Lower lobe of right lung (tissue), 2 donors: ENCODE measurements around the gene MBD5. TPM values are rescaled to one million over a fixed set of nuclear protein-coding genes. Genes with fewer than 3 reads are reported as not detected.

ENCODE experiments used
- ATAC-seq, 2 donors: fragments of 200-7000 bp; cut with Tn5 transposase; one replicate each; pipeline ENCODE4 v1.9.1; 2020 to 2022; ENCODE audit warnings: mild to moderate bottlenecking in 2 of 2, moderate library complexity in 2 of 2
- DNase-seq: peaks from one replicate; pipeline ENCODE4 v3.0.0-alpha.2; 2020
- H3K27ac ChIP-seq: fragments of 200-600 bp; one replicate; pipeline ENCODE4 v1.8.0; 2022
- H3K27me3 ChIP-seq: fragments of 200-600 bp; one replicate; pipeline ENCODE4 v1.8.0; 2022; ENCODE audit warnings: low read depth
- H3K36me3 ChIP-seq: fragments of 200-600 bp; one replicate; pipeline ENCODE4 v1.8.0; 2022; ENCODE audit warnings: mild to moderate bottlenecking
- H3K4me1 ChIP-seq: fragments of 200-600 bp; one replicate; pipeline ENCODE4 v1.8.0; 2022
- H3K4me3 ChIP-seq: fragments of 200-600 bp; one replicate; pipeline ENCODE4 v1.8.0; 2022; ENCODE audit warnings: mild to moderate bottlenecking
- H3K9me3 ChIP-seq: fragments of 200-600 bp; one replicate; pipeline ENCODE4 v1.8.0; 2022
- intact Hi-C: fragments of 100-400 bp; cut with DNase I; formaldehyde crosslinking; loops from one replicate; pipeline ENCODE4 v1.11.0; 2022
- total RNA-seq: library from RNA; stranded (reverse); fragmentation: NEBNext Ultra II Directional; extraction: Animal tissue kit (Norgen Biotek cat#: 25700); gene quantifications from one replicate; pipeline ENCODE4 v1.2.1, GENCODE V29; 2021
- TF ChIP-seq, protein P1 (sequence below): fragments of 200-600 bp; IDR thresholded peaks from one replicate; pipeline ENCODE4 v1.8.0; 2022; ENCODE audit warnings: antibody characterized with exemption, mild to moderate bottlenecking
- donor health status: DM: no; HTN: yes; CAD: no; lungs with severe emphysema.

The MBD5 gene
- total RNA-seq, 1 donor from 2014 or later: 46.3 TPM

DNA sequence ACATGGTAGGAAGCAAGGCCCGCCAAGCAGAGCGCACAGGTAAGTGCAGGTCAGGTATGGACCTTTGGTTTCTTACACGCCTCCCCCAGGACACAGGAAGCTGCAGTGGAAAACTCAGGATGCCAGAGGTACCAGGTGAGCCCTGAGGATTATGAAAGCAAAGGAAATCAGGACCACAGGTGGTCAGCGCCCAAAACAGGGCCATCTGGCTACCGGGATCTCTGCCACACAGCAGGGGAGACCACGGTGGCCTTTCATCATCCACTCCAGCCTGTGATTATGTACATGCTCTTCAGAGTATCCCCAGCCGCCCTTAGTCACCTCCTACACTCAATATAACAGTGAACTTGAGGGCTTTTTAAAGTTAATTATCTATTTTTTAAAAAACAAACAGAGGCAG is 498.1 kb downstream of the MBD5 start:
- no peaks in the 10 kb centered on the region for H3K4me1 ChIP-seq
- H3K36me3 ChIP-seq: no peaks in the 10 kb centered on the region
- H3K9me3 ChIP-seq: no peaks in the 10 kb centered on the region
- DNase-seq (no peak), ATAC-seq (peak; percentile 58 to 65)
- no peak overlapping the region for H3K4me3 ChIP-seq
- intact Hi-C loops: no loop called here
- no peaks in the 10 kb centered on the region for H3K27me3 ChIP-seq
- no peak overlapping the region for H3K27ac ChIP-seq
- TF ChIP-seq, protein P1, sequence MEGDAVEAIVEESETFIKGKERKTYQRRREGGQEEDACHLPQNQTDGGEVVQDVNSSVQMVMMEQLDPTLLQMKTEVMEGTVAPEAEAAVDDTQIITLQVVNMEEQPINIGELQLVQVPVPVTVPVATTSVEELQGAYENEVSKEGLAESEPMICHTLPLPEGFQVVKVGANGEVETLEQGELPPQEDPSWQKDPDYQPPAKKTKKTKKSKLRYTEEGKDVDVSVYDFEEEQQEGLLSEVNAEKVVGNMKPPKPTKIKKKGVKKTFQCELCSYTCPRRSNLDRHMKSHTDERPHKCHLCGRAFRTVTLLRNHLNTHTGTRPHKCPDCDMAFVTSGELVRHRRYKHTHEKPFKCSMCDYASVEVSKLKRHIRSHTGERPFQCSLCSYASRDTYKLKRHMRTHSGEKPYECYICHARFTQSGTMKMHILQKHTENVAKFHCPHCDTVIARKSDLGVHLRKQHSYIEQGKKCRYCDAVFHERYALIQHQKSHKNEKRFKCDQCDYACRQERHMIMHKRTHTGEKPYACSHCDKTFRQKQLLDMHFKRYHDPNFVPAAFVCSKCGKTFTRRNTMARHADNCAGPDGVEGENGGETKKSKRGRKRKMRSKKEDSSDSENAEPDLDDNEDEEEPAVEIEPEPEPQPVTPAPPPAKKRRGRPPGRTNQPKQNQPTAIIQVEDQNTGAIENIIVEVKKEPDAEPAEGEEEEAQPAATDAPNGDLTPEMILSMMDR: no peak

DNA sequence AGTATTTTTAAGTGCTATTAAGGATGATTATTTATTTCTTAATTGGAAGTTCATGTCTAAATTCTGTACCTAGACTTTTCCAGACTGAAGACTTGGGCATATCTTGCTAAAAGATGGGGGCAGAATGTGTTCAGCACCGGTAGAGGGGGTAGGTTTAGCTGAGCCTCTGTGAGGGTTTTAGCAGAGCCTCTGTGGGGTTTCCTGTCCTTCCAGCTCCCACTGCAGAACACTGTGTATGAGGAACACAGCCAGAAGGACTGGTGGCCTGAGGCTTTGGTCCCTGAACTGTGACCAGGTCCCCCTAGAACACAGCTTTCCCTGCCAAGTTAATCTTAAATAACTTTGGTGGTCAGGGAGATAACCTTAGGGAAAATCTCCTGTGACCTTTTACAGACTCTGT is 500.3 kb downstream of the MBD5 start:
- TF ChIP-seq, protein P1: no peak
- no peaks in the 10 kb centered on the region for H3K9me3 ChIP-seq
- H3K27ac ChIP-seq: no peak overlapping the region
- H3K27me3 ChIP-seq: no peaks in the 10 kb centered on the region
- no peak overlapping the region for H3K4me3 ChIP-seq
- no peaks in the 10 kb centered on the region for H3K36me3 ChIP-seq
- ATAC-seq (no peak), DNase-seq (no peak)
- intact Hi-C loops: no loop called here
- no peaks in the 10 kb centered on the region for H3K4me1 ChIP-seq

DNA sequence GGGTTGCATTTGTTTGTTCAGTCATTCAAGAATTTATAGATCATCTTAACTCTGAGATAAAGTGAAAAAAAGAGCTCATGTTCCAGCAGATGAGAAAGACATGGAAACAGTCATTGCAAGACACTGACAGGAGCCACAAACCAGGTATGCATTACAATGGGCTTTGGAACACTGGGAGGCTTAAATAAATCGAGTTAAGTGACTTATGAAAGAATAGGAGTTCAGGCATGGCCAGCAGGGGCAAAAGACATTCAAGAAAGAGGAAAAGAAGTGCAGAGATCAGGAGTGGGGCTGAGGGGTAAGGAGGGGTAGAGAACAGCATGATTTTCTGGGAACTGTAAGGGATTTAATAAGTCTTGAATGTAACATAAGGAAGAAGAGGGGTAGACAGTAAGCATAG is 502.4 kb downstream of the MBD5 start:
- Histone ChIP-seq H3K36me3 (no peaks in the 10 kb centered on the region), H3K4me3 (no peak overlapping the region), H3K27ac (no peak overlapping the region), H3K9me3 (no peaks in the 10 kb centered on the region), H3K27me3 (no peaks in the 10 kb centered on the region), H3K4me1 (no peaks in the 10 kb centered on the region)
- DNase-seq: no peak
- intact Hi-C loops: no loop called here
- ATAC-seq: no peak
- TF ChIP-seq, protein P1: no peak

DNA sequence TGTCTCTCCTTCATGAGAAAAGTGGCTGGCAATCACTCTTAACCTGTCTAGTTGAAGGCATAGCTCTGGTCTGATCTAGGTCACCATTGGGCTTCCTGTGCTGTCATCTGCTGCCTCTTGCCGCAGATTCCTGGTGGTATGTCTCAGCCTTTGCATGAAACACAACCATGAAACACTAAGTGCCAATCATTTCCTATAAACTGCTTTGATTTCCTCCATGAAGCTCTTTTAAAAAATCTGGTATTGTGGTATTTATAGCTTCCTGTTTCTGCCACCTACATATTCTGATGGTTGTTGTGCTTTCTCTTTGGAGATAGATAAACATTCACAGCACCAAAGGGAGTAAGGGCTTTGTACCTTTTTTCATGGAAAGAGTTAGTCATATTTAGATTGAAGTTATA is 503.6 kb downstream of the MBD5 start:
- H3K9me3 ChIP-seq: no peaks in the 10 kb centered on the region
- ATAC-seq (peak; percentile 45 to 49), DNase-seq (no peak)
- no peaks in the 10 kb centered on the region for H3K4me1 ChIP-seq
- intact Hi-C loops: no loop called here
- TF ChIP-seq, protein P1: no peak
- no peaks in the 10 kb centered on the region for H3K27me3 ChIP-seq
- no peaks in the 10 kb centered on the region for H3K36me3 ChIP-seq
- H3K27ac ChIP-seq: no peak overlapping the region
- no peak overlapping the region for H3K4me3 ChIP-seq

DNA sequence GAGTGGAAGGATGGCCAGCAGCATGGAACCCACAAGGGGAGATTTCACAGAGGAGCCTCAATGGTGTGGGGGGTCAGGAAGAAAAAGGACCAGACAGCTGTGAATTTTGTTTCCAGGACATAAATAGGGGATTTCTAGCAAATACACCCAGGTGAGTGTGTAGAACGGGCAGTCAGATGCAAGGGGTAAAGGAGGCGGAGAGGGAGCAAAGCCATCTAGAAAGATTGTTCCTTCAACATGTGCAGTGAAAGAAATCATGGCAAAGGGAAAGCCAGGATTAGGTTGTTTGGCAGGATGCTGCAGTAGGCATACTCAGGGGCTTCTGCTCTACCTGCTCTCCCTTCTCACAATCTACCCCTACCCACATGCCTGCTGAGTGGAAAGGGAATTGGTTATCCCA is 504.2 kb downstream of the MBD5 start:
- no peak overlapping the region for H3K27ac ChIP-seq
- no peak overlapping the region for H3K4me3 ChIP-seq
- H3K9me3 ChIP-seq: no peaks in the 10 kb centered on the region
- H3K27me3 ChIP-seq: no peaks in the 10 kb centered on the region
- ATAC-seq (no peak), DNase-seq (no peak)
- H3K36me3 ChIP-seq: no peaks in the 10 kb centered on the region
- TF ChIP-seq, protein P1: no peak
- intact Hi-C loops: no loop called here
- no peaks in the 10 kb centered on the region for H3K4me1 ChIP-seq
